GM23338 (cell line): ENCODE data around the gene UNC5A. TPM values are rescaled to one million over a fixed set of nuclear protein-coding genes. Genes with fewer than 3 reads are reported as not detected.

Experiments used
- ATAC-seq: fragments of 200-7000 bp; cut with Tn5 transposase; 3 replicates; pipeline ENCODE4 v1.9.1; 2020
- DNase-seq: peaks from one replicate; pipeline ENCODE4 v3.0.0-alpha.2; 2015; ENCODE audit warnings: low spot score
- H2AFZ ChIP-seq: fragments of 200-600 bp; sonication (generic); 2 replicates; pipeline ENCODE4 v1.8.0; 2016; ENCODE audit warnings: antibody characterized with exemption, mild to moderate bottlenecking, moderate library complexity
- H3F3A ChIP-seq: fragments of 200-600 bp; sonication (generic); replicated peaks from 2 replicates; pipeline ENCODE4 v1.8.0; 2017; ENCODE audit warnings: antibody characterized with exemption, mixed run types, low read depth
- H3K27ac ChIP-seq: fragments of 200-600 bp; sonication (generic); 2 replicates; pipeline ENCODE4 v1.6.1; 2016; ENCODE audit warnings: low read depth
- H3K27me3 ChIP-seq: fragments of 200-600 bp; sonication (generic); 2 replicates; pipeline ENCODE4 v1.8.0; 2016; ENCODE audit warnings: mild to moderate bottlenecking, mixed run types, moderate library complexity; ENCODE audit not compliant: insufficient read depth
- H3K36me3 ChIP-seq: fragments of 200-600 bp; sonication (generic); 2 replicates; pipeline ENCODE4 v1.8.0; 2016; ENCODE audit warnings: mild to moderate bottlenecking; ENCODE audit not compliant: insufficient read depth
- H3K4me1 ChIP-seq: fragments of 200-600 bp; sonication (generic); 2 replicates; pipeline ENCODE4 v1.8.0; 2016; ENCODE audit warnings: mild to moderate bottlenecking, moderate library complexity; ENCODE audit not compliant: insufficient read depth
- H3K4me2 ChIP-seq: fragments of 200-600 bp; sonication (generic); 2 replicates; pipeline ENCODE4 v1.7.1; 2017; ENCODE audit warnings: mixed run types
- H3K4me3 ChIP-seq: fragments of 200-600 bp; sonication (generic); 2 replicates; pipeline ENCODE4 v1.6.1; 2016; ENCODE audit warnings: mixed run types
- H3K79me2 ChIP-seq: fragments of 200-600 bp; sonication (generic); replicated peaks from 2 replicates; pipeline ENCODE4 v1.8.0; 2017; ENCODE audit warnings: mild to moderate bottlenecking; ENCODE audit not compliant: insufficient read depth
- H3K9me2 ChIP-seq: fragments of 200-600 bp; sonication (generic); 2 replicates; pipeline ENCODE4 v1.8.0; 2017; ENCODE audit not compliant: insufficient read depth
- H4K20me1 ChIP-seq: fragments of 200-600 bp; sonication (generic); replicated peaks from 2 replicates; pipeline ENCODE4 v1.8.0; 2017; ENCODE audit warnings: mild to moderate bottlenecking; ENCODE audit not compliant: insufficient read depth
- H3K27ac Mint-ChIP-seq: 2 replicates; pipeline ENCODE4 v1.8.0; 2020; ENCODE audit warnings: inconsistent platforms, mild to moderate bottlenecking, moderate library complexity, mixed read lengths
- H3K27me3 Mint-ChIP-seq: 3 replicates; pipeline ENCODE4 v1.8.0; 2022; ENCODE audit warnings: low read depth, mild to moderate bottlenecking, moderate library complexity, mixed read lengths, inconsistent platforms; ENCODE audit not compliant: insufficient read depth, poor library complexity
- H3K36me3 Mint-ChIP-seq: 3 replicates; pipeline ENCODE4 v1.8.0; 2021; ENCODE audit warnings: low read depth, mild to moderate bottlenecking, inconsistent platforms, moderate library complexity, mixed read lengths
- H3K4me1 Mint-ChIP-seq: 3 replicates; pipeline ENCODE4 v1.8.0; 2020; ENCODE audit warnings: mild to moderate bottlenecking, inconsistent platforms, mixed read lengths
- H3K4me3 Mint-ChIP-seq: 3 replicates; pipeline ENCODE4 v1.8.0; 2021; ENCODE audit warnings: moderate library complexity, mild to moderate bottlenecking, inconsistent platforms, mixed read lengths
- H3K9me3 Mint-ChIP-seq: 3 replicates; pipeline ENCODE4 v1.8.0; 2020; ENCODE audit warnings: moderate library complexity, mild to moderate bottlenecking, inconsistent platforms, mixed read lengths
- CREB1 ChIP-seq: fragments of 250-450 bp; sonication (Bioruptor Pico); IDR thresholded peaks from 2 replicates; pipeline ENCODE4 v1.5.0; 2020; ENCODE audit warnings: low read depth, mild to moderate bottlenecking, moderate library complexity
- EZH2 ChIP-seq: fragments of 200-600 bp; sonication (generic); IDR thresholded peaks from one replicate; pipeline ENCODE4 v1.8.0; 2017; ENCODE audit warnings: antibody characterized with exemption, mild to moderate bottlenecking, low read depth; ENCODE audit not compliant: unreplicated experiment
- EZH2phosphoT487 ChIP-seq: fragments of 200-600 bp; sonication (generic); IDR thresholded peaks from one replicate; pipeline ENCODE4 v1.8.1; 2018; ENCODE audit warnings: antibody characterized with exemption; ENCODE audit not compliant: unreplicated experiment
- NANOG ChIP-seq: IDR thresholded peaks from 2 replicates; pipeline ENCODE4 v1.6.1; 2016; ENCODE audit warnings: antibody characterized with exemption, borderline replicate concordance
- POLR2AphosphoS5 ChIP-seq: IDR thresholded peaks from 2 replicates; pipeline ENCODE4 v1.6.1; 2016; ENCODE audit warnings: antibody characterized with exemption, low read depth
- STAT1 ChIP-seq: IDR thresholded peaks from one replicate; pipeline ENCODE4 v1.6.1; 2016; ENCODE audit warnings: antibody characterized with exemption; ENCODE audit not compliant: unreplicated experiment
- ZNF114 ChIP-seq: fragments of 250-450 bp; sonication (Bioruptor Pico); IDR thresholded peaks from 2 replicates; pipeline ENCODE4 v1.5.0; 2020; ENCODE audit warnings: mild to moderate bottlenecking, moderate library complexity
- ZNF331 ChIP-seq: fragments of 250-450 bp; sonication (Bioruptor Pico); IDR thresholded peaks from 2 replicates; pipeline ENCODE4 v1.5.0; 2020; ENCODE audit warnings: low read depth, mild to moderate bottlenecking, moderate library complexity
- polyA plus RNA-seq: library from polyadenylated mRNA; unstranded; fragments of >200 nt; fragmentation: Nextera tagmentation; extraction: Ambion mirVana; gene quantifications from 2 replicates; pipeline ENCODE4 v1.2.1, GENCODE V29; 2016
- total RNA-seq: library from RNA; depleted of rRNA; stranded (reverse); fragments of >200 nt; shearing (Covaris generic); gene quantifications from 2 replicates; pipeline ENCODE4 v1.2.3, GENCODE V29; 2014
- TF ChIP-seq, protein P1 (sequence below), 2 experiments: fragments of 200-600 bp in 1 of 2; sonication (generic) in 1 of 2; conservative IDR thresholded peaks; 2 replicates each; pipeline versions ENCODE4 v1.5.1 to v1.6.1; 2016 to 2017; ENCODE audit warnings: antibody characterized with exemption in 2 of 2, low read depth in 2 of 2, mild to moderate bottlenecking in 2 of 2, moderate library complexity in 1 of 2
- TF ChIP-seq, protein P2 (sequence below): IDR thresholded peaks from 2 replicates; pipeline ENCODE4 v1.6.1; 2016; ENCODE audit warnings: antibody characterized with exemption

Gene UNC5A
- total and polyA plus RNA-seq, 2 experiments from 2014 or later: 0.92 to 3.9 TPM

DNA sequence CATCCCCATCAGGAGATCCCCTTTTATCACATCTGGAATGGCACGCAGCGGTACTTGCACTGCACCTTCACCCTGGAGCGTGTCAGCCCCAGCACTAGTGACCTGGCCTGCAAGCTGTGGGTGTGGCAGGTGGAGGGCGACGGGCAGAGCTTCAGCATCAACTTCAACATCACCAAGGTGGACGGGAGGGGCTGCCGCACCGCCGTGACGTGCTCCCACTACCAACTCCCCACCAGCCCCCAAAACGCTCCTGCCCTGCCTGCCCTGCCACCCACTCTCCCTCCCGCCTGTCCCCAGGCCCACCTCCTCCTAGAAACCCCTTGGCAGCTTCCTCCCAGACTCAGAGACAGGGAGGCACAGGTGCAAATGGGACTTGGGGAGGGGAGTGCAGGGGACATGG is 68.1 kb downstream of the UNC5A start:
- no peaks in the 10 kb centered on the region; the same call in 2 of the 3 replicates for H3K9me3 Mint-ChIP-seq
- no peak overlapping the region for H2AFZ ChIP-seq
- H3K27me3 ChIP-seq: no peaks in the 10 kb centered on the region
- no peak overlapping the region; the same call in 1 of the 2 replicates for H3K27ac Mint-ChIP-seq
- no peak for TF ChIP-seq EZH2
- no peak for TF ChIP-seq ZNF114 (CRISPR knock-in tag)
- TF ChIP-seq, protein P1, sequence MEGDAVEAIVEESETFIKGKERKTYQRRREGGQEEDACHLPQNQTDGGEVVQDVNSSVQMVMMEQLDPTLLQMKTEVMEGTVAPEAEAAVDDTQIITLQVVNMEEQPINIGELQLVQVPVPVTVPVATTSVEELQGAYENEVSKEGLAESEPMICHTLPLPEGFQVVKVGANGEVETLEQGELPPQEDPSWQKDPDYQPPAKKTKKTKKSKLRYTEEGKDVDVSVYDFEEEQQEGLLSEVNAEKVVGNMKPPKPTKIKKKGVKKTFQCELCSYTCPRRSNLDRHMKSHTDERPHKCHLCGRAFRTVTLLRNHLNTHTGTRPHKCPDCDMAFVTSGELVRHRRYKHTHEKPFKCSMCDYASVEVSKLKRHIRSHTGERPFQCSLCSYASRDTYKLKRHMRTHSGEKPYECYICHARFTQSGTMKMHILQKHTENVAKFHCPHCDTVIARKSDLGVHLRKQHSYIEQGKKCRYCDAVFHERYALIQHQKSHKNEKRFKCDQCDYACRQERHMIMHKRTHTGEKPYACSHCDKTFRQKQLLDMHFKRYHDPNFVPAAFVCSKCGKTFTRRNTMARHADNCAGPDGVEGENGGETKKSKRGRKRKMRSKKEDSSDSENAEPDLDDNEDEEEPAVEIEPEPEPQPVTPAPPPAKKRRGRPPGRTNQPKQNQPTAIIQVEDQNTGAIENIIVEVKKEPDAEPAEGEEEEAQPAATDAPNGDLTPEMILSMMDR (conservative IDR thresholded peaks at IDR 0.05; ENCODE audit: low read depth in 2 of 2): no peak
- H3K27me3 Mint-ChIP-seq: peaks cover 16% of the 10 kb centered on the region
- H3K79me2 ChIP-seq: no peaks in the 10 kb centered on the region
- H3K36me3 ChIP-seq: no peaks in the 10 kb centered on the region
- H3K4me1 Mint-ChIP-seq: peaks cover 6% of the 10 kb centered on the region; the same call in 2 of the 3 replicates
- no peak overlapping the region for H3K4me3 Mint-ChIP-seq
- H3K9me2 ChIP-seq: no peaks in the 10 kb centered on the region
- H3K27ac ChIP-seq: no peak overlapping the region
- no peak overlapping the region for H3K4me2 ChIP-seq
- H3K4me3 ChIP-seq: no peak overlapping the region
- no peaks in the 10 kb centered on the region for H3K4me1 ChIP-seq
- H3F3A ChIP-seq: no peaks in the 10 kb centered on the region
- DNase-seq: no peak
- no peaks in the 10 kb centered on the region for H3K36me3 Mint-ChIP-seq
- ATAC-seq: no peak
- no peaks in the 10 kb centered on the region for H4K20me1 ChIP-seq

DNA sequence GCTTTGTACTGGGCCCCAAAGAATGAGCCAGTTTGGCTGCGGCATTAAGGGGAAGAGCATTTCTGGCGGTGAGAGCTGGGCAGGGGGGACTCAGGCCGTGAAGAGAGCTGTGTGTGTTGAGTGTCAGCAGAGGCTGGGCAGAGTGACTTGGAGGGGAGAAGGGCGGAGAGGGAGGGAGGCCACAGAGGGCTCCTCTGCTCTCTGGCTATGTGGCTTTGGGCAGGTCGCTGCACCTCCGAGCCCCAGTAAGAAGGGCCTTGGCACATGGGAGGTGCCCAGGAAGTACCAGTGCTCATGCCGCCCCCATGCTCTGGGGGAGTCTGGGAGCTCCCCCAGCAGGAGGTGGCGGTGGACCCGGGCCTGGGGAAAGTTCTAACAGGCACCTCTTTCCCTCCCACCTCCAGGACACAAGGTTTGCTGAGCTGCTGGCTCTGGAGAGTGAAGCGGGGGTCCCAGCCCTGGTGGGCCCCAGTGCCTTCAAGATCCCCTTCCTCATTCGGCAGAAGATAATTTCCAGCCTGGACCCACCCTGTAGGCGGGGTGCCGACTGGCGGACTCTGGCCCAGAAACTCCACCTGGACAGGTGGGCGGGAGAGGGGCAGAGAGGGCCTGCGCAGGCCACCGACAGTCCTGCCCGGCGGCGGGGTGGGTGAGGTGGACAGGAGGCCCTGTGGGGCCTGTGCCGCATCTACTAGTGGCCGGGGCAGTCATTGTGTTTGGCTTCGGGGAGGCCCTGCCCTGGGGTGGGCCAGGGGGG is 68.7 kb downstream of the UNC5A start:
- Histone ChIP-seq H4K20me1 (no peaks in the 10 kb centered on the region), H3K27me3 (no peaks in the 10 kb centered on the region), H3K27ac (no peak overlapping the region), H3K4me3 (no peak overlapping the region), H3K79me2 (no peaks in the 10 kb centered on the region), H3K4me1 (no peaks in the 10 kb centered on the region), H3K36me3 (no peaks in the 10 kb centered on the region), H3F3A (no peaks in the 10 kb centered on the region), H3K4me2 (no peak overlapping the region), H2AFZ (no peak overlapping the region), H3K9me2 (no peaks in the 10 kb centered on the region)
- DNase-seq (no peak), ATAC-seq (no peak)
- Mint-ChIP-seq H3K27ac (no peak overlapping the region; the same call in 1 of the 2 replicates), H3K4me3 (no peak overlapping the region), H3K9me3 (no peaks in the 10 kb centered on the region; the same call in 2 of the 3 replicates), H3K27me3 (peaks cover 16% of the 10 kb centered on the region), H3K36me3 (no peaks in the 10 kb centered on the region), H3K4me1 (peaks cover 7% of the 10 kb centered on the region; the same call in 2 of the 3 replicates)
- TF ChIP-seq EZH2phosphoT487 (no peak), ZNF114 (CRISPR knock-in tag) (no peak), CREB1 (no peak), NANOG (no peak), POLR2AphosphoS5 (no peak), STAT1 (no peak), EZH2 (no peak), ZNF331 (no peak)
- TF ChIP-seq, protein P1 (conservative IDR thresholded peaks at IDR 0.05; ENCODE audit: low read depth in 2 of 2): no peak
- TF ChIP-seq, protein P2, sequence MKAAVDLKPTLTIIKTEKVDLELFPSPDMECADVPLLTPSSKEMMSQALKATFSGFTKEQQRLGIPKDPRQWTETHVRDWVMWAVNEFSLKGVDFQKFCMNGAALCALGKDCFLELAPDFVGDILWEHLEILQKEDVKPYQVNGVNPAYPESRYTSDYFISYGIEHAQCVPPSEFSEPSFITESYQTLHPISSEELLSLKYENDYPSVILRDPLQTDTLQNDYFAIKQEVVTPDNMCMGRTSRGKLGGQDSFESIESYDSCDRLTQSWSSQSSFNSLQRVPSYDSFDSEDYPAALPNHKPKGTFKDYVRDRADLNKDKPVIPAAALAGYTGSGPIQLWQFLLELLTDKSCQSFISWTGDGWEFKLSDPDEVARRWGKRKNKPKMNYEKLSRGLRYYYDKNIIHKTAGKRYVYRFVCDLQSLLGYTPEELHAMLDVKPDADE: no peak
